ENCODE measurements around the gene RBPJ. TPM values are rescaled to one million over a fixed set of nuclear protein-coding genes. Genes with fewer than 3 reads are reported as not detected.

Gene RBPJ
- polyA plus RNA-seq, 2 donors: 11.8 to 25.9 TPM

GRCh38 chr4:26330946-26331345 is 10.1 kb downstream of the RBPJ start:
- no peaks in the 10 kb centered on the region for H3K4me1 ChIP-seq (ENCODE audit: control insufficient read depth in 2 of 2, insufficient read depth in 2 of 2, low read length in 1 of 2)
- no peaks in the 10 kb centered on the region for H3K27me3 ChIP-seq (ENCODE audit: control insufficient read depth in 1 of 2, insufficient read depth in 2 of 2, low read length in 2 of 2)
- no peaks in the 10 kb centered on the region for H3K36me3 ChIP-seq (ENCODE audit: control insufficient read depth in 2 of 2, insufficient read depth in 2 of 2, low read length in 1 of 2)
- H3K4me3 ChIP-seq (ENCODE audit: low read depth in 1 of 2, low read length in 2 of 2): no peak overlapping the region
- no peak overlapping the region for H3K27ac ChIP-seq (ENCODE audit: low read depth in 2 of 2, low read length in 1 of 2)
- H3K9me3 ChIP-seq (ENCODE audit: control insufficient read depth in 2 of 2, insufficient read depth in 1 of 2, low read depth in 1 of 2, low read length in 1 of 2): no peaks in the 10 kb centered on the region
- 74 to 75% methylated on average over 6 of the region's 6 CpGs for WGBS, 2 donors

GRCh38 chr4:26331380-26331950 is 10.7 kb downstream of the RBPJ start:
- Histone ChIP-seq H3K4me3 (ENCODE audit: low read depth in 1 of 2, low read length in 2 of 2) (no peak overlapping the region), H3K36me3 (ENCODE audit: control insufficient read depth in 2 of 2, insufficient read depth in 2 of 2, low read length in 1 of 2) (no peaks in the 10 kb centered on the region), H3K9me3 (ENCODE audit: control insufficient read depth in 2 of 2, insufficient read depth in 1 of 2, low read depth in 1 of 2, low read length in 1 of 2) (no peaks in the 10 kb centered on the region), H3K4me1 (ENCODE audit: control insufficient read depth in 2 of 2, insufficient read depth in 2 of 2, low read length in 1 of 2) (no peaks in the 10 kb centered on the region), H3K27ac (ENCODE audit: low read depth in 2 of 2, low read length in 1 of 2) (no peak overlapping the region), H3K27me3 (ENCODE audit: control insufficient read depth in 1 of 2, insufficient read depth in 2 of 2, low read length in 2 of 2) (no peaks in the 10 kb centered on the region)
- whole genome bisulfite sequencing, 2 donors: 60 to 76% methylated on average over 7 of the region's 7 CpGs

- Histone ChIP-seq H3K27ac (ENCODE audit: low read depth in 2 of 2, low read length in 1 of 2) (no peak overlapping the region), H3K36me3 (ENCODE audit: control insufficient read depth in 2 of 2, insufficient read depth in 2 of 2, low read length in 1 of 2) (no peaks in the 10 kb centered on the region), H3K4me1 (ENCODE audit: control insufficient read depth in 2 of 2, insufficient read depth in 2 of 2, low read length in 1 of 2) (no peaks in the 10 kb centered on the region), H3K4me3 (ENCODE audit: low read depth in 1 of 2, low read length in 2 of 2) (no peak overlapping the region), H3K27me3 (ENCODE audit: control insufficient read depth in 1 of 2, insufficient read depth in 2 of 2, low read length in 2 of 2) (no peaks in the 10 kb centered on the region), H3K9me3 (ENCODE audit: control insufficient read depth in 2 of 2, insufficient read depth in 1 of 2, low read depth in 1 of 2, low read length in 1 of 2) (no peaks in the 10 kb centered on the region)
- 53 to 65% methylated on average over 3 of the region's 3 CpGs for WGBS, 2 donors
These were observed 13.6 kb downstream of the RBPJ start for GRCh38 chr4:26334366-26334765.

GRCh38 chr4:26337612-26338011 is 16.8 kb downstream of the RBPJ start:
- H3K27ac ChIP-seq (ENCODE audit: low read depth in 2 of 2, low read length in 1 of 2): no peak overlapping the region
- WGBS, 2 donors: 56 to 71% methylated on average over 2 of the region's 2 CpGs
- H3K4me1 ChIP-seq (ENCODE audit: control insufficient read depth in 2 of 2, insufficient read depth in 2 of 2, low read length in 1 of 2): no peaks in the 10 kb centered on the region

GRCh38 chr4:26342328-26343037 is 21.7 kb downstream of the RBPJ start:
- Histone ChIP-seq H3K27ac (ENCODE audit: low read depth in 2 of 2, low read length in 1 of 2) (no peak overlapping the region), H3K36me3 (ENCODE audit: control insufficient read depth in 2 of 2, insufficient read depth in 2 of 2, low read length in 1 of 2) (no peaks in the 10 kb centered on the region), H3K4me3 (ENCODE audit: low read depth in 1 of 2, low read length in 2 of 2) (no peak overlapping the region), H3K27me3 (ENCODE audit: control insufficient read depth in 1 of 2, insufficient read depth in 2 of 2, low read length in 2 of 2) (no peaks in the 10 kb centered on the region), H3K4me1 (ENCODE audit: control insufficient read depth in 2 of 2, insufficient read depth in 2 of 2, low read length in 1 of 2) (no peaks in the 10 kb centered on the region), H3K9me3 (ENCODE audit: control insufficient read depth in 2 of 2, insufficient read depth in 1 of 2, low read depth in 1 of 2, low read length in 1 of 2) (no peaks in the 10 kb centered on the region)
- WGBS, 2 donors: 30 to 33% methylated on average over 3 of the region's 3 CpGs

More at GRCh38 chr4:26337612-26338011, 16.8 kb downstream of the RBPJ start:
- Histone ChIP-seq H3K27me3 (ENCODE audit: control insufficient read depth in 1 of 2, insufficient read depth in 2 of 2, low read length in 2 of 2) (no peaks in the 10 kb centered on the region), H3K9me3 (ENCODE audit: control insufficient read depth in 2 of 2, insufficient read depth in 1 of 2, low read depth in 1 of 2, low read length in 1 of 2) (no peaks in the 10 kb centered on the region), H3K36me3 (ENCODE audit: control insufficient read depth in 2 of 2, insufficient read depth in 2 of 2, low read length in 1 of 2) (no peaks in the 10 kb centered on the region), H3K4me3 (ENCODE audit: low read depth in 1 of 2, low read length in 2 of 2) (no peak overlapping the region)

DNA sequence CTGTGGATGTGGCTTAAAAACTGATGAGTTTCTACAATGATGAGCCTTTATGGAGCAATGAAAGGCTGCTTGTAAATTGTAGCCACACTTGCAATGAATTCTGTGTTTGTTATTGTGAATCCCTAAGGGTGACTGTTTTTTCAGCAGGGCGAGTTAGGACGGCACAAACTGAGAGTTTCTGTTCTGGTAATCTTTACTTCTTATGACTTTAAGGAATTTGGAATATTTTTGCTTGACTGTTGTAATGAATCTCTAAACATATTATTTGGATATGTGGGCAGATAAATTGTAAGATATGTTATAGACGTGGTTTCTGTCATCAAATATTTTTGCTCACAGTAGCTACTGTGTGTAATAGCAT is 22.2 kb downstream of the RBPJ start:
- 33 to 39% methylated on average over 3 of the region's 3 CpGs for WGBS, 2 donors
- H3K4me3 ChIP-seq (ENCODE audit: low read depth in 1 of 2, low read length in 2 of 2): no peak overlapping the region
- no peaks in the 10 kb centered on the region for H3K9me3 ChIP-seq (ENCODE audit: control insufficient read depth in 2 of 2, insufficient read depth in 1 of 2, low read depth in 1 of 2, low read length in 1 of 2)
- no peaks in the 10 kb centered on the region for H3K4me1 ChIP-seq (ENCODE audit: control insufficient read depth in 2 of 2, insufficient read depth in 2 of 2, low read length in 1 of 2)
- no peaks in the 10 kb centered on the region for H3K36me3 ChIP-seq (ENCODE audit: control insufficient read depth in 2 of 2, insufficient read depth in 2 of 2, low read length in 1 of 2)
- no peaks in the 10 kb centered on the region for H3K27me3 ChIP-seq (ENCODE audit: control insufficient read depth in 1 of 2, insufficient read depth in 2 of 2, low read length in 2 of 2)
- H3K27ac ChIP-seq (ENCODE audit: low read depth in 2 of 2, low read length in 1 of 2): no peak overlapping the region

GRCh38 chr4:26344901-26345564 is 24.2 kb downstream of the RBPJ start:
- Histone ChIP-seq H3K4me1 (ENCODE audit: control insufficient read depth in 2 of 2, insufficient read depth in 2 of 2, low read length in 1 of 2) (no peaks in the 10 kb centered on the region), H3K27me3 (ENCODE audit: control insufficient read depth in 1 of 2, insufficient read depth in 2 of 2, low read length in 2 of 2) (no peaks in the 10 kb centered on the region), H3K36me3 (ENCODE audit: control insufficient read depth in 2 of 2, insufficient read depth in 2 of 2, low read length in 1 of 2) (no peaks in the 10 kb centered on the region), H3K4me3 (ENCODE audit: low read depth in 1 of 2, low read length in 2 of 2) (no peak overlapping the region), H3K9me3 (ENCODE audit: control insufficient read depth in 2 of 2, insufficient read depth in 1 of 2, low read depth in 1 of 2, low read length in 1 of 2) (no peaks in the 10 kb centered on the region), H3K27ac (ENCODE audit: low read depth in 2 of 2, low read length in 1 of 2) (no peak overlapping the region)
- WGBS, 2 donors: 67 to 76% methylated on average over 4 of the region's 4 CpGs

GRCh38 chr4:26345565-26345938 is 24.7 kb downstream of the RBPJ start:
- H3K27ac ChIP-seq (ENCODE audit: low read depth in 2 of 2, low read length in 1 of 2): no peak overlapping the region
- no peaks in the 10 kb centered on the region for H3K4me1 ChIP-seq (ENCODE audit: control insufficient read depth in 2 of 2, insufficient read depth in 2 of 2, low read length in 1 of 2)
- H3K4me3 ChIP-seq (ENCODE audit: low read depth in 1 of 2, low read length in 2 of 2): no peak overlapping the region
- H3K36me3 ChIP-seq (ENCODE audit: control insufficient read depth in 2 of 2, insufficient read depth in 2 of 2, low read length in 1 of 2): no peaks in the 10 kb centered on the region
- WGBS, 2 donors: 63 to 77% methylated on average over 3 of the region's 3 CpGs
- H3K27me3 ChIP-seq (ENCODE audit: control insufficient read depth in 1 of 2, insufficient read depth in 2 of 2, low read length in 2 of 2): no peaks in the 10 kb centered on the region
- no peaks in the 10 kb centered on the region for H3K9me3 ChIP-seq (ENCODE audit: control insufficient read depth in 2 of 2, insufficient read depth in 1 of 2, low read depth in 1 of 2, low read length in 1 of 2)

DNA sequence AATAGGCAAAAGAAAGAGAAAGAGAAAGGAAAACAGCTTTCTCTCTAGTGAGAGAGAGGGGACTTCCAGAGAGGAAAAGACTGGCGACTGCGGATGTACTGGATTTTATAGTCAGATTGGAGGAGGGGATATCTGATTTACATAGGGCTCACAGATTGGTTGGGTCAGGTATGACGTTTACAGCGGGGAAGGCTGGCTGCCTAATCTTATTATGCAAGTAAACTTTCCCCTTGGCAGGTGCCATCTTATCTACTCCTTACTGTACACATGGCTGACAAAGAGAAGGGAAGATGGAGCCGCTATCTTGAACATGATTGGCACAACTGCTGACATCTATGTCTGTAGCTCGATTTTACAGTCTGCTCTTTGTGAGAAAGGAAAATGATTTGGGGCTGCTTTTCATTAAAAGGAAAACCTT is 25.4 kb downstream of the RBPJ start:
- H3K36me3 ChIP-seq (ENCODE audit: control insufficient read depth in 2 of 2, insufficient read depth in 2 of 2, low read length in 1 of 2): no peaks in the 10 kb centered on the region
- H3K27me3 ChIP-seq (ENCODE audit: control insufficient read depth in 1 of 2, insufficient read depth in 2 of 2, low read length in 2 of 2): no peaks in the 10 kb centered on the region
- H3K4me3 ChIP-seq (ENCODE audit: low read depth in 1 of 2, low read length in 2 of 2): no peak overlapping the region
- no peaks in the 10 kb centered on the region for H3K9me3 ChIP-seq (ENCODE audit: control insufficient read depth in 2 of 2, insufficient read depth in 1 of 2, low read depth in 1 of 2, low read length in 1 of 2)
- 62 to 65% methylated on average over 6 of the region's 6 CpGs for WGBS, 2 donors
- no peaks in the 10 kb centered on the region for H3K4me1 ChIP-seq (ENCODE audit: control insufficient read depth in 2 of 2, insufficient read depth in 2 of 2, low read length in 1 of 2)
- no peak overlapping the region for H3K27ac ChIP-seq (ENCODE audit: low read depth in 2 of 2, low read length in 1 of 2)

- Histone ChIP-seq H3K4me3 (ENCODE audit: low read depth in 1 of 2, low read length in 2 of 2) (no peak overlapping the region), H3K27me3 (ENCODE audit: control insufficient read depth in 1 of 2, insufficient read depth in 2 of 2, low read length in 2 of 2) (no peaks in the 10 kb centered on the region), H3K4me1 (ENCODE audit: control insufficient read depth in 2 of 2, insufficient read depth in 2 of 2, low read length in 1 of 2) (no peaks in the 10 kb centered on the region), H3K9me3 (ENCODE audit: control insufficient read depth in 2 of 2, insufficient read depth in 1 of 2, low read depth in 1 of 2, low read length in 1 of 2) (no peaks in the 10 kb centered on the region), H3K27ac (ENCODE audit: low read depth in 2 of 2, low read length in 1 of 2) (no peak overlapping the region), H3K36me3 (ENCODE audit: control insufficient read depth in 2 of 2, insufficient read depth in 2 of 2, low read length in 1 of 2) (no peaks in the 10 kb centered on the region)
- 69 to 72% methylated on average over 2 of the region's 2 CpGs for WGBS, 2 donors
These were observed 28.7 kb downstream of the RBPJ start for GRCh38 chr4:26349496-26349895.

All from esophagus (tissue), 2 donors.